Fibroblast of the aortic adventitia (primary cell): ENCODE measurements around the gene TAOK1. TPM values are rescaled to one million over a fixed set of nuclear protein-coding genes. Genes with fewer than 3 reads are reported as not detected.
A peak's percentile ranks its signal among the peaks of the same experiment; 100 is the strongest.

Source experiments
- DNase-seq: peaks from one replicate; pipeline ENCODE4 v3.0.0-alpha.2; 2010; ENCODE audit warnings: low read depth
- H3K4me3 ChIP-seq: 2 replicates; pipeline ENCODE4 v1.5.1; 2011; ENCODE audit warnings: low read depth, mild to moderate bottlenecking, control low read depth, low read length, moderate library complexity
- CTCF ChIP-seq: IDR thresholded peaks from 2 replicates; pipeline ENCODE4 v1.5.1; 2011; ENCODE audit warnings: mild to moderate bottlenecking, low read length, control low read depth, inconsistent platforms; ENCODE audit not compliant: insufficient read depth
- total RNA-seq: library from RNA; depleted of rRNA; stranded (reverse); fragments of >200 nt; gene quantifications from 2 replicates; pipeline ENCODE4 v1.2.3, GENCODE V29; 2012; ENCODE audit warnings: low replicate concordance

TAOK1 gene
- total RNA-seq, 1 donor, result 71.8 TPM

DNA sequence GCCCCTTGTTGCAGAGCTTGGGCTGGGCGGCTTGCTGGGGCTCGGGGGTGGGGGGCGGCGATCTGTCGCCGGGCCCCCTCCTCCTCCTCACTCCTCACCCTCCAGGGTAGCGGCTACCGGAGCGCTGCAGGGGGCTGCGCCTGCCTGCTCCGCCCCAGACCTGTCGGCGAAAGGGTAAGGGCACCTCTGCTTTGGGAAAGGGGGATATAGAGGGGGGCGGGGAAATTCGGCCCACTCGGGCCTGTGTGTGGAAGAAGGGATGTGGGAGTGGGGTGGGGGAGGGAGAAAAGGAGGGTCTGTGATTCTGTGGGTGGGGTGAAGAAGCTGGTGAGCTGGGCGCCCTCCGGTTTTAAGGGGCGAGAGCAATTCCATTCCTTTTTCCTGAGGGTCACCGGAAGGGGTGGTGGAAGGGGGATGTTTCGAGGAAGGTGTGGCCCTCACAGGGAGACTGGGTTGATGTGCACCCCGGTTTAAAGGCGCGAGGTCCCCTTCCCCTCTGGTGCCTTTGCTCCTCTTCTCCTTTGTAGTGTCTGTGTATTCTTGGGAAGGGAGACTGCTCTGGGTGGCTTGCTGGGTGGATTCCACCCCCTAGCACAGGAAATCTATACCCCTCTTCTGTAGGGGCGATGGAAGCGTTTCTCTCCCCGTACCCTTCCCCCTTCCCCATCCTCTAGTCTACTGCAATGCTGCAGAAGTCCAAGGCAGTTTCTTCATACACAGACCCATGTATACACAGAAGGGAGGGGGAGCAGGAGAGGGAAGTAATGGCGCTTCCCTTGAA lies 878 bp downstream of the TAOK1 start:
- TF ChIP-seq CTCF, result no peak
- DNase-seq, result no peak
- H3K4me3 ChIP-seq, result peak overlapping the region; percentile 93

GRCh38 chr17:29393436-29393835 lies 3.3 kb downstream of the TAOK1 start:
- H3K4me3 ChIP-seq, result no peak overlapping the region
- no peak for TF ChIP-seq CTCF
- DNase-seq, result peak; percentile 57

GRCh38 chr17:29394761-29395160 lies 4.6 kb downstream of the TAOK1 start:
- TF ChIP-seq CTCF, result no peak
- H3K4me3 ChIP-seq, result no peak overlapping the region
- DNase-seq, result no peak

DNA sequence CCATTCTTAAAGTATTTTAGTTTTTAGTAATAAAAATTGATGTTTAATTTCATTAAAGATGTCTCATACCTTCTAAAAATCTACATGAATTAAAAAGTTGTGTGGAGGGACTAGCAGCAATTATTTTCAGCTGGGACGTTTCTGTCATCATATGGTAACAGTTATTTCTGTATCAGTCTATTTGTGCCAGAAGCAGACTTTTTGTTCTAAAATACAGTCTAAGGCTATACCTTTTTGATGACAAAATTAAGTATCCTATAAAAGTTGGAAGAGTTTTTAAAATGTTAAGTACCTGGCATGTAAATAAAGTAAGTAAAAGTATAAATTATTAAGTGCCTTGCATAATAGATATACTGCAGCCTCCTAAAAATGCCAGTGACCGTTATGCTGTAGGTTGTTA lies 5.9 kb downstream of the TAOK1 start:
- no peak for DNase-seq
- TF ChIP-seq CTCF, result no peak
- H3K4me3 ChIP-seq, result no peak overlapping the region

DNA sequence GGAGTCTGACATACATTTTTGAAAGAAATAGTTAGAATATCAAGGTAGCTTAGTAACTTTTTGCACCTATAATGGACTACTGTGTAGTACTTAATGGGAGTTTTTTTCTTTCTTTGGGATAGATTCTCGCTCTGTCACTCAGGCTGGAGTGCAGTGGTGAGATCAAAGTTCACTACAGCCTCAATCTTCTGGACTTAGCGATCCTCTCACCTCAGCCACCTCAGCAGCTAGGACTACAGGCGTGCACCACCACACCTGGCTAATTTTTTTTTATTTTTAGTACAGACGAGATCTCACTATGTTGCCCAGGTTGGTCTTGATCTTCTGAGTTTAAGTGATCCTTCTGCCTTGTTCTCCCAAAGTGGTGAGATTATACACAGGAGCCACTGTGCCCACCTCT lies 9.5 kb downstream of the TAOK1 start:
- DNase-seq, result no peak
- H3K4me3 ChIP-seq, result no peak overlapping the region
- no peak for TF ChIP-seq CTCF

DNA sequence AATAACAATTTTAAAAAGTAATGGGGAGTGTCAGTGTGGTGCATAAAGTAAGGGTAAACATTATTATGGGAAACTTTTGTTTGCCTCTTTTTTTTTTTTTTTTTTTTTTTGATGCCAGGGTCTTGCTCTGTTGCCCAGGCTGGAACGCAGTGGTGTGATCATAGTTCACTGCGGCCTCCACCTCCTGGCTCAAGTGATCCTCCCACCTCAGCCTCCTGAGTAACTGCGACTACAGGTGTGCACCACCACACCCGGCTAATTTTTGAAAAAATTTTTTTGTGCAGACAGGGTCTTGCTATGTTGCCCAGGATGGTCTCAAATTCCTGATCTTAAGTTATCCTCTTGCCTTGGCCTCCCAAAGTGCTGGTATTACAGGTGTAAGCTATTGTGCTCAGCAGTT lies 10.7 kb downstream of the TAOK1 start:
- no peak for DNase-seq

More for the DNA sequence above, 10.7 kb downstream of the TAOK1 start:
- H3K4me3 ChIP-seq, result no peak overlapping the region
- no peak for TF ChIP-seq CTCF
